HepG2 (cell line): Measurements from ENCODE around the gene TDRD9. TPM values are rescaled to one million over a fixed set of nuclear protein-coding genes. Genes with fewer than 3 reads are reported as not detected.

ENCODE experiments used
- ATAC-seq: fragments of 200-7000 bp; cut with Tn5 transposase; 3 replicates; pipeline ENCODE4 v1.9.1; 2020; ENCODE audit warnings: mild to moderate bottlenecking, moderate library complexity
- BruUV-seq: library from RNA; stranded (reverse); fragments of 400-500 nt; replicated peaks from 2 replicates; lab custom pipeline; 2021; lab: Mats Ljungman, UMichigan
- CTCF ChIA-PET: fragments of 300-600 bp; formaldehyde crosslinking; extraction: SDS; loops from one replicate; lab custom pipeline; 2021; ENCODE audit warnings: low total read pairs, inconsistent platforms, low intra/inter-chr PET ratio; lab: Yijun Ruan, JAX
- POLR2A ChIA-PET: fragments of 350-600 bp; sonication (Branson Sonifier 250); formaldehyde crosslinking; loops from one replicate; lab custom pipeline; 2020; ENCODE audit warnings: antibody characterized with exemption, inconsistent platforms; lab: Yijun Ruan, JAX
- DNase-seq: peaks from one replicate; pipeline ENCODE4 v3.0.0-alpha.2; 2015; ENCODE audit warnings: low spot score
- FAIRE-seq: peaks from 3 replicates; lab custom pipeline; 2011; peaks lifted over from hg19 to GRCh38; lab: Jason Lieb, UNC
- H2AFZ ChIP-seq: one replicate; pipeline ENCODE4 v1.6.1; 2011; ENCODE audit warnings: low read length, inconsistent platforms
- H3K27ac ChIP-seq: fragments of 300-600 bp; 3 replicates; pipeline ENCODE4 v1.8.0; 2011; ENCODE audit warnings: mixed run types, mild to moderate bottlenecking, mixed read lengths, low read length, inconsistent platforms; ENCODE audit not compliant: insufficient read depth; ENCODE audit errors: extremely low read length
- H3K27me3 ChIP-seq, 2 experiments: fragments of 200-600 bp in 1 of 2; 2 replicates in 1 of 2; 3 replicates in 1 of 2; pipeline versions ENCODE4 v1.6.0 to v1.8.0; 2011; ENCODE audit warnings: low read length in 2 of 2, mild to moderate bottlenecking in 2 of 2, moderate library complexity in 2 of 2, inconsistent platforms in 1 of 2; ENCODE audit not compliant: insufficient read depth in 2 of 2, control insufficient read depth in 1 of 2
- H3K36me3 ChIP-seq, 2 experiments: fragments of 200-600 bp in 1 of 2; replicated peaks in 1 of 2; 2 replicates in 1 of 2; 3 replicates in 1 of 2; pipeline versions ENCODE4 v1.5.1 to v1.8.0; 2011; ENCODE audit warnings: low read length in 2 of 2, inconsistent platforms in 1 of 2; ENCODE audit not compliant: insufficient read depth in 2 of 2, control insufficient read depth in 1 of 2
- H3K4me1 ChIP-seq: 2 replicates; pipeline ENCODE4 v1.5.1; 2012; ENCODE audit warnings: low read length, inconsistent platforms; ENCODE audit not compliant: insufficient read depth
- H3K4me2 ChIP-seq: 2 replicates; pipeline ENCODE4 v1.6.0; 2011; ENCODE audit warnings: low read depth, low read length, inconsistent platforms
- H3K4me3 ChIP-seq, 3 experiments: fragments of 200-600 bp in 1 of 3; sonication (generic), shearing (Covaris generic) in 1 of 3; replicated peaks in 1 of 3; 2 replicates each; pipeline ENCODE4 v1.5.1; 2011 to 2016; ENCODE audit warnings: low read length in 3 of 3, inconsistent platforms in 2 of 3, low read depth in 2 of 3, mild to moderate bottlenecking in 2 of 3, control low read depth in 1 of 3, mixed read lengths in 1 of 3; ENCODE audit not compliant: insufficient read depth in 1 of 3
- H3K79me2 ChIP-seq: one replicate; pipeline ENCODE4 v1.6.1; 2011; ENCODE audit warnings: low read length, inconsistent platforms; ENCODE audit not compliant: insufficient read depth
- H3K9ac ChIP-seq: 2 replicates; pipeline ENCODE4 v1.6.0; 2011; ENCODE audit warnings: mild to moderate bottlenecking, low read depth, low read length, inconsistent platforms; ENCODE audit not compliant: insufficient read depth
- H3K9me3 ChIP-seq: 2 replicates; pipeline ENCODE4 v1.5.1; 2012; ENCODE audit warnings: mild to moderate bottlenecking, low read length
- H4K20me1 ChIP-seq: 2 replicates; pipeline ENCODE4 v1.6.0; 2011; ENCODE audit warnings: inconsistent platforms, mild to moderate bottlenecking, low read length, moderate library complexity; ENCODE audit not compliant: insufficient read depth
- CAMTA2 ChIP-seq: sonication (generic); formaldehyde crosslinking; IDR thresholded peaks from 2 replicates; pipeline ENCODE4 v1.4.0; 2020; ENCODE audit warnings: mild to moderate bottlenecking, missing genetic modification reagents, borderline replicate concordance
- CENPX ChIP-seq: sonication (generic); formaldehyde crosslinking; IDR thresholded peaks from 2 replicates; pipeline ENCODE4 v1.9.0; 2021; ENCODE audit warnings: mild to moderate bottlenecking, missing genetic modification reagents, moderate library complexity
- DMAP1 ChIP-seq: IDR thresholded peaks from 2 replicates; pipeline ENCODE4 v1.6.1; 2016
- EHMT2 ChIP-seq: fragments of 200-600 bp; sonication (generic); IDR thresholded peaks from 2 replicates; pipeline ENCODE4 v1.7.0; 2017; ENCODE audit warnings: antibody characterized with exemption, low read depth, low read length, borderline replicate concordance
- HIC2 ChIP-seq: sonication (generic); formaldehyde crosslinking; IDR thresholded peaks from 2 replicates; pipeline ENCODE4 v1.9.0; 2022; ENCODE audit warnings: low read depth, missing genetic modification reagents
- HMG20B ChIP-seq: conservative IDR thresholded peaks from 2 replicates; pipeline ENCODE4 v1.6.1; 2016; ENCODE audit warnings: missing genetic modification reagents, missing compliant biosample characterization
- HNRNPL ChIP-seq: fragments of 200-400 bp; formaldehyde crosslinking; IDR thresholded peaks from 2 replicates; pipeline ENCODE4 v1.6.1; 2017; ENCODE audit warnings: mild to moderate bottlenecking, low read depth, low read length
- MIXL1 ChIP-seq: IDR thresholded peaks from 2 replicates; pipeline ENCODE4 v1.6.1; 2016
- NFATC3 ChIP-seq: sonication (generic); formaldehyde crosslinking; IDR thresholded peaks from 2 replicates; pipeline ENCODE4 v1.5.1; 2020; ENCODE audit warnings: mild to moderate bottlenecking, missing genetic modification reagents
- NRL ChIP-seq: sonication (generic); formaldehyde crosslinking; IDR thresholded peaks from 2 replicates; pipeline ENCODE4 v1.5.0; 2020; ENCODE audit warnings: missing genetic modification reagents, mild to moderate bottlenecking, moderate library complexity, borderline replicate concordance
- POGK ChIP-seq: sonication (generic); formaldehyde crosslinking; conservative IDR thresholded peaks from 2 replicates; pipeline ENCODE4 v1.8.0; 2022; ENCODE audit warnings: mild to moderate bottlenecking, moderate library complexity, missing genetic modification reagents
- SAFB2 ChIP-seq: sonication (generic); formaldehyde crosslinking; IDR thresholded peaks from 2 replicates; pipeline ENCODE4 v1.5.1; 2020; ENCODE audit warnings: missing genetic modification reagents, low read depth, mild to moderate bottlenecking, borderline replicate concordance
- U2AF1 ChIP-seq: fragments of 200-400 bp; formaldehyde crosslinking; optimal IDR thresholded peaks from 2 replicates; pipeline ENCODE3; 2017; ENCODE audit warnings: mild to moderate bottlenecking, low read depth, low read length
- ZBTB7B ChIP-seq: sonication (generic); formaldehyde crosslinking; IDR thresholded peaks from 2 replicates; pipeline ENCODE4 v1.4.0; 2020; ENCODE audit warnings: missing genetic modification reagents
- ZKSCAN5 ChIP-seq: sonication (generic); formaldehyde crosslinking; IDR thresholded peaks from 2 replicates; pipeline ENCODE4 v1.5.1; 2020; ENCODE audit warnings: mild to moderate bottlenecking, missing genetic modification reagents
- ZNF451 ChIP-seq: sonication (generic); formaldehyde crosslinking; IDR thresholded peaks from 2 replicates; pipeline ENCODE4 v1.5.0; 2020; ENCODE audit warnings: mild to moderate bottlenecking, missing genetic modification reagents
- ZNF580 ChIP-seq: IDR thresholded peaks from 2 replicates; pipeline ENCODE4 v1.6.1; 2016; ENCODE audit warnings: low read depth, borderline replicate concordance
- ZNF784 ChIP-seq: sonication (generic); formaldehyde crosslinking; IDR thresholded peaks from 2 replicates; pipeline ENCODE4 v1.5.1; 2020; ENCODE audit warnings: missing genetic modification reagents, mild to moderate bottlenecking, borderline replicate concordance
- ZSCAN29 ChIP-seq: sonication (generic); formaldehyde crosslinking; conservative IDR thresholded peaks from 2 replicates; pipeline ENCODE4 v1.4.0; 2020; ENCODE audit warnings: mild to moderate bottlenecking, missing genetic modification reagents
- WGBS: methylation state at CpG from one replicate; pipeline ENCODE4 v1.1.6; 2017; ENCODE audit warnings: low lambda C conversion rate; 5-methylcytosine and 5-hydroxymethylcytosine counted together
- in situ Hi-C: cut with HindIII; loops from 2 replicates; pipeline ENCODE4 v1.10.0; 2017; ENCODE audit warnings: low pct_unique_long_range_greater_than_20kb; ENCODE audit not compliant: extremely low pct_ligation_motif_present
- intact Hi-C: fragments of 100-400 bp; cut with micrococcal nuclease; formaldehyde crosslinking; loops from one replicate; pipeline ENCODE4 v1.10.0; 2022; ENCODE audit not compliant: unreplicated experiment
- polyA plus RNA-seq, 8 experiments: library from polyadenylated mRNA; depleted of rRNA in 3 of 8; stranded (reverse) in 7 of 8; unstranded in 1 of 8; fragments of >200 nt; fragmentation: Illumina TruSeq in 4 of 8; extraction: Trizol in 4 of 8; gene quantifications; 2 replicates each; pipeline versions ENCODE4 v1.2.1 to v1.2.3, GENCODE V29; 2011 to 2016; ENCODE audit warnings: low read depth in 4 of 8, missing spikeins in 1 of 8, mixed read lengths in 1 of 8; ENCODE audit not compliant: insufficient read depth in 1 of 8
- total RNA-seq, 5 experiments: library from RNA; depleted of rRNA; stranded (reverse); fragments of >200 nt; fragmentation: Illumina TruSeq; extraction: Trizol; gene quantifications; 2 replicates each; pipeline ENCODE4 v1.2.3, GENCODE V29; 2016; ENCODE audit warnings: low read depth in 1 of 5

The TDRD9 gene
- total and polyA plus RNA-seq, 2 of the 13 experiments (the other 11 are each of a cell fraction or from before 2014, with no cell fraction given) = not detected

GRCh38 chr14:103891667-103892215, 36.5 kb upstream of the TDRD9 start:
- intact Hi-C loops = loop anchor here (1.0 kb wide), 1 partner anchor 21 kb away; no protein-coding TSS in a partner anchor
- H4K20me1 ChIP-seq = no peaks in the 10 kb centered on the region
- ATAC-seq (peak; percentile 2; the same call in 2 of the 3 replicates), FAIRE-seq (no peak), DNase-seq (no peak)
- H3K4me3 ChIP-seq = peak overlapping the region; percentile 46 to 75 (median 56); a peak in 5 of 6 replicates
- WGBS = 54% methylated on average over 11 of the region's 15 CpGs
- no peaks in the 10 kb centered on the region for H3K9me3 ChIP-seq
- H3K4me2 ChIP-seq = peak overlapping the region; percentile 98
- H2AFZ ChIP-seq = no peak overlapping the region
- no TSS peak for BruUV-seq
- peak overlapping the region; percentile 66 for H3K27ac ChIP-seq
- ChIA-PET POLR2A (interaction anchor here (0.9 to 7.3 kb wide), 6 partner anchors 9 to 38 kb away, joined by 3 to 195 read pairs (median 6); no protein-coding TSS in a partner anchor), CTCF (no interaction called here)
- in situ Hi-C loops = no loop called here
- peak overlapping the region; percentile 67; the same call in 1 of the 2 replicates for H3K9ac ChIP-seq
- no peaks in the 10 kb centered on the region for H3K27me3 ChIP-seq
- peaks cover 95% of the 10 kb centered on the region for H3K4me1 ChIP-seq
- H3K79me2 ChIP-seq = no peaks in the 10 kb centered on the region
- no peaks in the 10 kb centered on the region for H3K36me3 ChIP-seq
- TF ChIP-seq NRL = 0 out of 2 replicates have a peak, but pooled peaks have one; percentile 37
- no peak for TF ChIP-seq CAMTA2
- no peak for TF ChIP-seq ZKSCAN5 (CRISPR knock-in tag)
- no peak for TF ChIP-seq NFATC3 (CRISPR knock-in tag)
- TF ChIP-seq DMAP1 (CRISPR knock-in tag) = 0 out of 2 replicates have a peak, but pooled peaks have one; percentile 13
- peak; percentile 42 for TF ChIP-seq U2AF1
- no peak for TF ChIP-seq EHMT2
- TF ChIP-seq CENPX (CRISPR knock-in tag) = no peak
- peak; percentile 78 for TF ChIP-seq HNRNPL
- TF ChIP-seq ZNF451 (CRISPR knock-in tag) = no peak
- no peak for TF ChIP-seq POGK (CRISPR knock-in tag)
- TF ChIP-seq ZSCAN29 (CRISPR knock-in tag) = no peak
- TF ChIP-seq ZBTB7B = peak; percentile 53; the same call in 1 of the 2 replicates
- TF ChIP-seq ZNF784 = no peak
- TF ChIP-seq SAFB2 (CRISPR knock-in tag) = no peak
- 0 out of 2 replicates have a peak, but pooled peaks have one; percentile 1 for TF ChIP-seq MIXL1 (CRISPR knock-in tag)
- no peak for TF ChIP-seq ZNF580 (CRISPR knock-in tag)
- peak; percentile 28; the same call in 1 of the 2 replicates for TF ChIP-seq HIC2 (CRISPR knock-in tag)
- no peak for TF ChIP-seq HMG20B (CRISPR knock-in tag)
